Astrocyte of the hippocampus (primary cell): ENCODE results near the gene OR4A5.
"Not testable (repeated sequence)": the region's sequence is repeated elsewhere in the genome, so short reads cannot be mapped to it uniquely, and the experiment has no call there.

Experiments used
- DNase-seq: peaks from one replicate; pipeline ENCODE4 v3.0.0; 2011; ENCODE audit warnings: low read depth, low spot score

The OR4A5 gene

GRCh38 chr11:54706532-54706931, at the start of gene OR4A5:
TSS of gene OR4A5 (plus strand) at chr11:54706832. CDS start at chr11:54706885, 53 bp downstream.
- DNase-seq, result not testable (repeated sequence)

DNA sequence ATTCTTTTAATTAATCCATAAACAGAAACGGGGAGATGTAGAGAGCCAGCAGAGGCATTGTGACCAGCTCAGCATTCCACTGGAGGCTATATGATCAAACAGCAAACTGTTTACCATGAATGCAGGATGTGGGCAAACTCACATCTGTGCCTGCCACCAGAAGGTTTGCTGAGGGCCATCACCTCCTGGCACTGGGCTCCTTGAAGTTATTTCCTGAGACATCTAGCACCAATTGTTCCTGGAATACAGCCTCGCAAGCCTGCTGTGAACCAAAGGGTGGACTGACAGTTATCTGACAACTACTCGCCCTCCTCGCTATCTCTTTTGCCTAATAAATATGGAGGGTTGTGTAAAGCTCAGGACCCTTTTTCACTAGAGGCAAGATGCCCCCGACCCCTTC, 13.5 kb downstream of the OR4A5 start:
- DNase-seq, result not testable (repeated sequence)
